Peyer's patch (tissue), 4 donors: ENCODE results near the gene PLA2G4C.

Source experiments
- POLR2A ChIP-seq, 2 donors: fragments of 450-650 bp; IDR thresholded peaks; one replicate each; pipeline ENCODE4 v1.5.1; 2017; ENCODE audit warnings: antibody characterized with exemption in 2 of 2, mild to moderate bottlenecking in 2 of 2, moderate library complexity in 2 of 2
- TF ChIP-seq, protein P1 (sequence below), 6 experiments: fragments of 450-650 bp in 4 of 6; fragments of 200-600 bp in 2 of 6; sonication (generic) in 1 of 6; IDR thresholded peaks; one replicate each; pipeline ENCODE4 v1.5.1; 2017 to 2019; ENCODE audit warnings: antibody characterized with exemption in 6 of 6, mild to moderate bottlenecking in 3 of 6, moderate library complexity in 1 of 6

DNA sequence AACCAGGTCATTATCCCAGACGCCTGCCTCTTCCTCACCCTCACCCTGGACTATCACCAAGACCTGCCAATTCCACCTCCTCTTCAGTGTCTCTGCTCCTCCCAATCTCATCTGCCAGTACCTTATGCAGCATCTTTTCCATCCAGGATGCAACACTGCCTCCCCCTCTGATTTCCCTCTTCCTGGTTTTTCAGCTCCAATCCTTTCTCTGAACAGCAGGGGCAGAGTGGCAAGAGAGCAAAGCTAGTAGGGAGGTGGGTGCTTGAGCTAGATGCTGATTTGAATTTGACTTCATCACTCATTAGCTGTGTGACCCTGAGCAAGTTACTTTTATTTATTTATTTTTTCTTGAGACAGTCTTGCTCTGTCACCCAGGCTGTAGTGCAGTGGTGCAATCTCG lies 41.2 kb downstream of the PLA2G4C start:
- TF ChIP-seq, protein P1, sequence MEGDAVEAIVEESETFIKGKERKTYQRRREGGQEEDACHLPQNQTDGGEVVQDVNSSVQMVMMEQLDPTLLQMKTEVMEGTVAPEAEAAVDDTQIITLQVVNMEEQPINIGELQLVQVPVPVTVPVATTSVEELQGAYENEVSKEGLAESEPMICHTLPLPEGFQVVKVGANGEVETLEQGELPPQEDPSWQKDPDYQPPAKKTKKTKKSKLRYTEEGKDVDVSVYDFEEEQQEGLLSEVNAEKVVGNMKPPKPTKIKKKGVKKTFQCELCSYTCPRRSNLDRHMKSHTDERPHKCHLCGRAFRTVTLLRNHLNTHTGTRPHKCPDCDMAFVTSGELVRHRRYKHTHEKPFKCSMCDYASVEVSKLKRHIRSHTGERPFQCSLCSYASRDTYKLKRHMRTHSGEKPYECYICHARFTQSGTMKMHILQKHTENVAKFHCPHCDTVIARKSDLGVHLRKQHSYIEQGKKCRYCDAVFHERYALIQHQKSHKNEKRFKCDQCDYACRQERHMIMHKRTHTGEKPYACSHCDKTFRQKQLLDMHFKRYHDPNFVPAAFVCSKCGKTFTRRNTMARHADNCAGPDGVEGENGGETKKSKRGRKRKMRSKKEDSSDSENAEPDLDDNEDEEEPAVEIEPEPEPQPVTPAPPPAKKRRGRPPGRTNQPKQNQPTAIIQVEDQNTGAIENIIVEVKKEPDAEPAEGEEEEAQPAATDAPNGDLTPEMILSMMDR (IDR thresholded peaks at IDR 0.05), result no peak
- no peak for TF ChIP-seq POLR2A (IDR thresholded peaks at IDR 0.05)
